Measurements from ENCODE around the gene ATP5F1A.

ATP5F1A gene

DNA sequence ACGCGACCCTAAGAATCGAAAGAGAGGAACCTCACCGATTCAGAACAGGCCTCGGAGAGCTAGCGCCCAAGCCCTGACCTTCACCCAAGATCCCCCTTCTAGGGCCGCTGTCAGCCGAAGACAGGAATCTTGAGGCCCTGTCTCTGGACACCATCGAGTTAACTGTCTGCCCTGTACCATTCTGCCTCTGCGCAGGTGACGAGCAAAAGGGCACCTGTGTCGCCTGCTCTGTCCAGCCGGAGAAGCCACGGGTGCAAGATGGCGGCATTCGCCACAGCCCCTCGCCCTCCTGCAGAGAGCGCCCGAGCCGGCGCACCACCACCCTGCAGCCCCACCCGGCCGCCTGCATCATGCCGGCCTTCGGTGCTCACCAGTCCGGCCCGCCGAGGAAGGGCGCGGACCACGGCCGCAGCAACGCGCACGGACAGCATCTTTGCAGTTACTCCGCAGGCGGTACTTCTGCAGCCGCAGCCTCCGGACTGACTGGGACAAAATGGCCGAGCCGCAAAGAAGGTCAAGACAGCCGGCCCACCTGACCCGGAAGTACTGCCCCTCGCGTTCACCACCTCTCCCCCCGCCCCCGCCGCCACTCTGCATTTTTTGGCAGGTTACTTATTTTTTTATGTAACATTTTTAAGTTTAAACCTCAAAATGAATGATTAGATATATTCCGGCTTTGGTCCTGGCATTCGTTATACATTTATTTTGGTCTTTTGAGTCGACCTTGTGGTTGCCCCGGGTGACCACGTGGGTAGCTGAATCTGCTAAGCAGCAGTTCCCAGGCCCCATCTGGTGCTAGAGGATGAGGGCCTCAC lies at the start of gene ATP5F1A:
ATP5F1A (minus strand) TSS at position 496 of the 815 bp plus-strand sequence; CDS start at position 431, 65 bp downstream.
- H3K27me3 ChIP-seq (replicated peaks; ENCODE audit: insufficient read depth, low read length) = no peaks in the 10 kb centered on the region
- H3F3A ChIP-seq (ENCODE audit: insufficient read depth, low read length) = peaks cover 14% of the 10 kb centered on the region
- peak within 1 kb of the TSS; percentile 90 for H2AFZ ChIP-seq (ENCODE audit: low read length)
- H3K9me3 ChIP-seq (replicated peaks; ENCODE audit: insufficient read depth, low read length) = no peaks in the 10 kb centered on the region
- TF ChIP-seq EZH2phosphoT487 (IDR thresholded peaks at IDR 0.05; ENCODE audit: low read length) = no peak
- no peak for TF ChIP-seq EZH2 (optimal IDR thresholded peaks at IDR 0.05; ENCODE audit: low read depth, low read length)
- TF ChIP-seq, protein P1, sequence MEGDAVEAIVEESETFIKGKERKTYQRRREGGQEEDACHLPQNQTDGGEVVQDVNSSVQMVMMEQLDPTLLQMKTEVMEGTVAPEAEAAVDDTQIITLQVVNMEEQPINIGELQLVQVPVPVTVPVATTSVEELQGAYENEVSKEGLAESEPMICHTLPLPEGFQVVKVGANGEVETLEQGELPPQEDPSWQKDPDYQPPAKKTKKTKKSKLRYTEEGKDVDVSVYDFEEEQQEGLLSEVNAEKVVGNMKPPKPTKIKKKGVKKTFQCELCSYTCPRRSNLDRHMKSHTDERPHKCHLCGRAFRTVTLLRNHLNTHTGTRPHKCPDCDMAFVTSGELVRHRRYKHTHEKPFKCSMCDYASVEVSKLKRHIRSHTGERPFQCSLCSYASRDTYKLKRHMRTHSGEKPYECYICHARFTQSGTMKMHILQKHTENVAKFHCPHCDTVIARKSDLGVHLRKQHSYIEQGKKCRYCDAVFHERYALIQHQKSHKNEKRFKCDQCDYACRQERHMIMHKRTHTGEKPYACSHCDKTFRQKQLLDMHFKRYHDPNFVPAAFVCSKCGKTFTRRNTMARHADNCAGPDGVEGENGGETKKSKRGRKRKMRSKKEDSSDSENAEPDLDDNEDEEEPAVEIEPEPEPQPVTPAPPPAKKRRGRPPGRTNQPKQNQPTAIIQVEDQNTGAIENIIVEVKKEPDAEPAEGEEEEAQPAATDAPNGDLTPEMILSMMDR (IDR thresholded peaks at IDR 0.05; ENCODE audit: low read length) = peak; percentile 9; the same call in 1 of the 2 replicates
- DNase-seq = peak; percentile 85
- peaks cover 12% of the 10 kb centered on the region for H3K4me1 ChIP-seq (ENCODE audit: low read length)
- H4K20me1 ChIP-seq (ENCODE audit: insufficient read depth, low read length) = peaks cover 15% of the 10 kb centered on the region
- peaks cover 51% of the 10 kb centered on the region for H3K79me2 ChIP-seq (ENCODE audit: low read length)
- H3K36me3 ChIP-seq (replicated peaks; ENCODE audit: insufficient read depth, low read length) = peaks cover 8% of the 10 kb centered on the region
- H3K4me3 ChIP-seq (ENCODE audit: low read length) = peak within 1 kb of the TSS; percentile 97
- peak within 1 kb of the TSS; percentile 83 for H3K4me2 ChIP-seq (ENCODE audit: low read depth, low read length)
- H3K9ac ChIP-seq (ENCODE audit: low read length) = peak within 1 kb of the TSS; percentile 100
- no peaks in the 10 kb centered on the region for H3K9me2 ChIP-seq (replicated peaks; ENCODE audit: insufficient read depth, low read length)
- peak within 1 kb of the TSS; percentile 99 for H3K27ac ChIP-seq (ENCODE audit: low read length)

DNA sequence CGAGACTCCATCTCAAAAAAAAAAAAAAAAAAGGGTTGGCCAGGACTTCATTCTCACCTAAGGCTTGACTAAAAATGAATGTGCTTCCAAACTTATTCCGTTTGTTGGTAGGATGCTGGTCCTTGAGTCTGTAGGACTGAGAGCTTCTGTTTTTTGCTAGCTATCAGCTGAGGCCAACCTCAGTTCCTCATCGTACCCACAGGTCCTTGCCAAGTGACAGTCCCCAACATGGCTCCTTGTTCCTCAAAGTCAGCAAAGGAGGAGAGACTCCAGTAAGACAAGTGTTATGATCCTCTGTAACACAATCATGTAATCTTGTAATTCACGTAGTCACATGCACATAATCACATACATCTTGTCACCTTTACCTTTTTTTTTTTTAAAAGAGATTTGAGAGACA lies 43.1 kb upstream of the ATP5F1A start:
- no peaks in the 10 kb centered on the region for H3K27me3 ChIP-seq (replicated peaks; ENCODE audit: insufficient read depth, low read length)

DNA sequence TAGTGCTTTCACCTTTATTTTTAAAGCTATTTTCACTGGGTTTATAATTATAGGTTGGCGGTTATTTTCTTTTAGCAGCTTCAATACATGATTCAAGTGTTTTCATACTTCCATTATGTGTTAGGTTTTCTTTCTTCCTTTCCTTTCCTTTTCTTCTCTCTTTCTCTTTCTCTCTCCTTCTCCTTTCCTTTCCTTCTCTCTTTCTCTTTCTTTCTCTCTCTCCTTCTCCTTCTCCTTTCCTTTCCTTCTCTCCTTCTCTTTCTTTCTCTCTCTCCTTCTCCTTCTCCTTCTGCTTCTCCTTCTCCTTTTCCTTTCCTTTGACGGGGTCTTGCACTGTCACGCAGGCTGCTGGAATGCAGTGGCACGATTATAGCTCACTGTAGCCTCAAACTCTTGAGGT lies 42.1 kb upstream of the ATP5F1A start:
- H4K20me1 ChIP-seq (ENCODE audit: insufficient read depth, low read length) = no peaks in the 10 kb centered on the region
- H3K9me2 ChIP-seq (replicated peaks; ENCODE audit: insufficient read depth, low read length) = no peaks in the 10 kb centered on the region
- H3K9ac ChIP-seq (ENCODE audit: low read length) = no peak overlapping the region
- no peaks in the 10 kb centered on the region for H3K79me2 ChIP-seq (ENCODE audit: low read length)
- H2AFZ ChIP-seq (ENCODE audit: low read length) = no peak overlapping the region
- no peaks in the 10 kb centered on the region for H3K9me3 ChIP-seq (replicated peaks; ENCODE audit: insufficient read depth, low read length)
- no peak overlapping the region for H3K4me3 ChIP-seq (ENCODE audit: low read length)
- peaks cover 7% of the 10 kb centered on the region for H3K4me1 ChIP-seq (ENCODE audit: low read length)
- H3F3A ChIP-seq (ENCODE audit: insufficient read depth, low read length) = 0 out of 2 replicates have a peak, but pooled peaks cover 5% of the 10 kb centered on the region
- H3K36me3 ChIP-seq (replicated peaks; ENCODE audit: insufficient read depth, low read length) = no peaks in the 10 kb centered on the region
- no peak for DNase-seq
- no peak overlapping the region for H3K4me2 ChIP-seq (ENCODE audit: low read depth, low read length)
- TF ChIP-seq, protein P1 (IDR thresholded peaks at IDR 0.05; ENCODE audit: low read length) = no peak
- H3K27me3 ChIP-seq (replicated peaks; ENCODE audit: insufficient read depth, low read length) = no peaks in the 10 kb centered on the region
- no peak overlapping the region for H3K27ac ChIP-seq (ENCODE audit: low read length)

More for the DNA sequence above, 43.1 kb upstream of the ATP5F1A start:
- no peaks in the 10 kb centered on the region for H3K36me3 ChIP-seq (replicated peaks; ENCODE audit: insufficient read depth, low read length)
- H3K79me2 ChIP-seq (ENCODE audit: low read length) = no peaks in the 10 kb centered on the region
- no peaks in the 10 kb centered on the region for H4K20me1 ChIP-seq (ENCODE audit: insufficient read depth, low read length)
- no peak overlapping the region for H3K9ac ChIP-seq (ENCODE audit: low read length)
- H3K4me1 ChIP-seq (ENCODE audit: low read length) = no peaks in the 10 kb centered on the region
- no peak overlapping the region for H2AFZ ChIP-seq (ENCODE audit: low read length)
- no peaks in the 10 kb centered on the region for H3K9me2 ChIP-seq (replicated peaks; ENCODE audit: insufficient read depth, low read length)
- DNase-seq = no peak
- H3K4me3 ChIP-seq (ENCODE audit: low read length) = no peak overlapping the region
- TF ChIP-seq EZH2phosphoT487 (IDR thresholded peaks at IDR 0.05; ENCODE audit: low read length) (no peak), EZH2 (optimal IDR thresholded peaks at IDR 0.05; ENCODE audit: low read depth, low read length) (no peak)
- TF ChIP-seq, protein P1 (IDR thresholded peaks at IDR 0.05; ENCODE audit: low read length) = no peak
- H3K27ac ChIP-seq (ENCODE audit: low read length) = no peak overlapping the region
- no peak overlapping the region for H3K4me2 ChIP-seq (ENCODE audit: low read depth, low read length)
- H3F3A ChIP-seq (ENCODE audit: insufficient read depth, low read length) = no peaks in the 10 kb centered on the region
- no peaks in the 10 kb centered on the region for H3K9me3 ChIP-seq (replicated peaks; ENCODE audit: insufficient read depth, low read length)
